ENCODE results near the gene ZNF282.

ZNF282 gene

DNA sequence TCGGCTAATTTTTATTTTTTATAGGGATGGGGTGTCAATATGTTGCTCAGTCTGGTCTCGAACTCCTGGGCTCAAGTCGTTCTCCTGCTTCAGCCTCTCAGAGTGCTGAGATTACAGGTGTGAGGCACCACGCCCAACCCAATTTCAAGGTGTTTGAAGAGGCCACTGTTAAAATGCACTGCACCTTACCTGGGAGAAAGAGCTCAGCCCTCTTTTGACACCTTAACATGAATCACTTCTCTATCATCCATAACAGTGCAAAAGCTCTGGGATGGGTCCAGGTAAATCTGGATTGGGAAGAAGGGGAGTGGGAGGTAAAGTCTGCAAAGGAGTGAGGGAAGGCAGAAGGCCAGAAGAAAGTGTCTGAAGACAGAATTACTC lies 557 bp upstream of the ZNF282 start:
- no peak for DNase-seq

DNA sequence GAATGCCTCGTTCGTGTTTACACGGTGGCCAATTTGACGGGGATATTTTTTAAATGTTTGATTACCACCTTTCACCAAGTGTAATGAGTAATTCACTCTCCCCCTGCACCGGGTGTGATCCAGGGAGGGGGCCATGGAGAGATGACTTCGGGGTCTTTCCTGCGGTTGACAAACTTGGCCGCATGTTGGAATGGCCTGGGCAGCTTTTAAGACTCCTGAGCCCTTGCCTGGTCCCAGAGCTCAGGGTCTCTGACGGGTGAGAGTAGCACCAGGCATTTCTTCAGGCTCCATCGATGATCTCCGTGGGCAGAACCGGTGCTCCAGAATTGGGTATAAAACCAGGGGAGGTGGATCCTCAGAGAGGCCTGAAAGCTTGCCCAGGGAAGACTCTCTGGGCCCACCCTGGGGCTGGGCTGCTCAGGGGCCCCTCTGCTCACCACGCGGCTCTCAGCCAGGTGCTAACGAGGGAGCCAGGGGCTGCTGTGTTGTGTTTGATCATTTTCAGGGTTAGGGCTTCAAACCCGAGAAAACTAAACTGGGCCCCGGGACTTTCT lies 882 bp downstream of the ZNF282 start:
- DNase-seq: no peak

DNA sequence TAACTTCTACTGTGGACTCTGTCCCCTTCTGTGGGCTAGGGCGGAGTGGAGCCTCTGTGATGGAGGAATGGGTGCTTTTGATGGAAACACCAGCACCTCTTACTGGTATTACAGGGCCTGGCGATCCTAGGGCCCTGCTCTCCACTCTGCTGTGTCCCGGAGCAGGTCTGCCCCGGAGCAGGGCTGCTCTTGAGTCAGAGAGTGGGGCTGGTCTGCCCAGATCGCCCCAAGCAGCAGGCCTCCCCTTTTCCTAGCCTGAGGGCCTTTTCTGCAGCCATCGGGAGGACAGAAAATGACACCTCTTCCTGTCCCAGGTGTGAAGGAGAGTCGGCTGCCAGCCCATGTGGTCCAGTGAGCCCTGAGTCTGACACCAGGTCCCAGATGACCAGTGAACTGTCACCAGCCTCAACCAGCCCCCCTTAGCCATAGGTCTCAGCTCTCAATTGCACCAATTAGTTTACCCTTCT lies 1.4 kb downstream of the ZNF282 start:
- DNase-seq: no peak

DNA sequence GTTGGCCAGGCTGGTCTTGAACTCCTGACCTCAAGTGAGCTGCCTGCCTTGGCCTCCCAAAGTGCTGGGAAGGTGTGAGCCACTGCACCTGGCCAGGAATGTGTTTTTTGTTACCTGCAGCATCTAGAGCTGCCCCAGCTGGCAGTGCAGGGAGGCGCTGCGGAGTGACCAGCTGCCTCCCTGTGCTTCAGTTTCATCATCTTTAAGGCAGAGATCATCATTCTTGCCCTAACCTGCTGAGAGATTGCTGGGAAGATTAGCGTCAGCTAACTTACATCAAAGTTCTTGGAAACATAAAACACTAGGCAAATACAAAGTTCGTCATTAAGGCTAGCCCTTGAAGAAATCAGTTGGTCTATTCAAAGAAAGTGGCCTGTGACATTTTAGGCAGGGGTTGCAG lies 2.3 kb downstream of the ZNF282 start:
- no peak for DNase-seq

DNA sequence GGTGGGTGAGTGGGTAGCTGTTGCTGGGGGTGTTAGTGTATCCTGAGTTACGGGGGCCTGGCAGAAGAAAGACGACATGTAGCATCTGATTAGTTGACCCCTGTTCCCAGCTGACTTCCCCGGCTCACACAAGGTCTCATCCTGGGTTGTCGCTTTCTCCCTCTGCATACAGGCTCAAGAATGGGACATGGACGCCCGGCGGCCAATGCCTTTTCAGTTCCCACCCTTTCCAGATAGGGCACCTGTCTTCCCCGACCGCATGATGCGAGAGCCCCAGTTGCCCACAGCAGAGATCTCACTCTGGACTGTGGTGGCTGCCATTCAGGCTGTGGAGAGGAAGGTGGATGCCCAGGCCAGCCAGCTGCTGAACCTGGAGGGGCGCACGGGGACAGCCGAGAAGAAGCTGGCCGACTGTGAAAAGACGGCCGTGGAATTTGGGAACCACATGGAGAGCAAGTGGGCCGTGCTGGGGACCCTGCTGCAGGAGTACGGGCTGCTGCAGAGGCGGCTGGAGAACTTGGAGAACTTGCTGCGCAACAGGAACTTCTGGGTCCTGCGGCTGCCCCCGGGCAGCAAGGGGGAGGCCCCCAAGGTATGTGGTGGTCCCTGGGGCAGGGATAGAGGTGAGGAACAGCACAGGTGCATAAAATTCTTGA lies 2.9 kb downstream of the ZNF282 start:
- no peak for DNase-seq

DNA sequence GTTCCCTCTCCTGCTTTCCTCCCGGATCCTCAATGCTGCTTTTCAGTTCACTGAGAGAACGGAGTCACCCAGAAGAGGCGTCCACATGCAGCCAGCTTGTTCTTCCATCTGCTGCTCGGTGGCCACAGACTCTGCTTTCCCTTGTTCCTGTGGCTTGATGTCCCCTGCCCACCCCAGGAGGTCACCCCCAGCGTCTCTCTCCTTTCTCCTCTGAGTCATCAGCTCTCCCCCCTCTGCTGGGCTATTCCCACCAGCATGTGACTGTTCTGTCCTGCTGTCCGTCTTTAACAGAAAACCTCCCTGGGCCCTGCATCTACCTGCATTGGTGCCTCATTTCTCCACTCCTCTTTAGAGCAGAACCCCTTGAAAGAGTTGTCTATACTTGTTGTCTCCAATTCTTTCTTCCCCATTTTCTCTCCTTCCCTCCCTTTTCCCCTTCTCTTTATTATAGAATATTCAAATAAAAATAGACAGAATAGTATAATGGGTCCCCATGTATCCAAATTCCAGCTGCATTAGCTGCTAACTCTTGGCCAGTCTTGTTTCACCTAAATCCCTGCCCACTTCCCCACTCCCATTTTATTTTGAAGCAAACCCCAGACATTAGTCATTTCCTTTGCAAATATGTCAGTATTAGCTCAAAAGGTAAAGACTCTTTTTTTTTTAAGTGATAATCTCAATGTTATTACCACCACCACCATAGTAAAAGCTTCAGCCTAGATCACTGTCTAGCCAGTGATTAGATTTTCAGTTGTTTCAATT lies 4.1 kb downstream of the ZNF282 start:
- no peak for DNase-seq

DNA sequence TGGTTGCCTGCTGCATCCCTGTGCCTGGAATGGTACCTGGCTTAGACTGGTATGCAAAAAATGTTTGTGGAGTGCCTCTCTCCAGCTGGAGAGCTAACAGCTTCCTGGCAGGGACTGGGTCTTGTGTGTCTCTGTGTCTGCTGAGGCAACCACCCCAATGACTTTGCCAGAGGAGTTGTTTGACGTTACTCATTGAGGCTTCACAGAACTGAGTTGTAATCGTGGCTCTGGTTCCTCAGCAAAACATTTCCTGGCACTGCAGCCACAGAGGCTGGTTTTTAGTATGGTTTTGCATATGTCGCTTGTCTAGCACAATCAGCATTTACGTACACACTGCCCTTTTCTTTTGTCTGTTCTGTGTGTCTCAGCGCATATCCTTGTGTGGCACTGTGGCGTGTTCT lies 7.5 kb downstream of the ZNF282 start:
- DNase-seq: no peak

DNA sequence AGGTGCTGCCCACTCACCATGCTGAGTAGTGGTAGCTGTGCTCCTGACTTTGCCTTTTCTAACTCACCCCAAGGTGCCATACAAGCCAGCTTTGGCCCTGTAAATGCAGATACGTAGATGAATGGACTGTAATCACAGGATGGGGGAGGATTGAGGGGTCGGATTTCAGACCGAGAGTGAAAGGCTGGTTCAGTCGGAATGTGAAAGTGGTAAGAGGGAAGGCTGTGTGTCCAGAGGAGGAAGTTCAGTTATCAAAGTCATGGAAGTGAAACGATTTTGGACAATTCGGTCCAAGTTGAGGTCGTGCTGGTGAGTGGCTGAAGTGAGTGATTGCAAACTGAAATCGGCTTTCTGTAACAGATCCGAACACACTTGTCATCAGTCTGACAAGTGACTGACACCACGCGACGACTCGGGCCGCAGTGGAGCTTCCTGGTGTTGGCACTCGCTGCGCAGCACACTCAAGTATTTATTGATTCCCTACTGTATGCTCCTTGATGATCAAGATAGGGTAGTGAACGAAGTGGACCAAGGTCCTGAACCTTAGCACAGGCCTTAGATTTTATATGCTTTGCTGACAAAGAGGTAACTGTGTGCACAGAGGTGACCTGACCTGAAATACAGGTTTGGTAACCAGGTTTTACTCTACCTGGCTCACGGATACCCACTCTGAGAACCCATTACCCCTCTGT lies 10.5 kb downstream of the ZNF282 start:
- no peak for DNase-seq

DNA sequence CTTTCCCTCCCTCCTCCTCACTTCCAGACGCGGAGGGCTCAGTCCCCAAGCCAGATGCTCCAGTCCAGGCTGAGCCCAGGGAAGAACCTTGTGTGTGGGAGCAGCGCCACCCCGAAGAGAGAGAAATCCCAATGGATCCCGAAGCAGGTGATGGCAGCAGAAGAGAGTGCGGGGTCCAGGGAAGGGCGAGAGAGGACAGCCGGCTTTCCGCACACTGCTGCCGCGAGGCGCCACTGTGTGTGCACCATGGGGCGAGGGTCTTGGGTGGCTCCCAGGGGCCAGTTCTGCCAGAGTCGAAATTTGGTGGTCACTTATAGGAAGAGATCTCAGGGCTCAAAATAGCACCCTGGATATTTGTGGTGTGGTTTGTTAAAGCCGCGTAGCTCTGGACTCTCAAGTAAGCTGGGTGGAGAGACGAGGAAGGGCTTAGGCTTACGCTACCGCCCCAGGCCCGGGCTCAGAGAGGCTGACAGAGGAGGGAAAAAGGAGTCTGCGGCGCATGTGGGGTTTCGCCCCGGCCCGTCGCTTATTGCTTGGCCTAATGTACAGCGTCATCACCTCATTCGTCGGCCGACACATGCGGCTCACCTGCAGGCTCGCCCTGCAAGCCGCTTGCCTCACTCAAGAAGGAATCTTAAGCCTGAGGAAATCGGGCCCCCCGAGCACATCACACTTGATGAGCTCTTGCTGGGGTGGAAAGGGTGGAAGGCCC lies 12.1 kb downstream of the ZNF282 start:
- DNase-seq: no peak

DNA sequence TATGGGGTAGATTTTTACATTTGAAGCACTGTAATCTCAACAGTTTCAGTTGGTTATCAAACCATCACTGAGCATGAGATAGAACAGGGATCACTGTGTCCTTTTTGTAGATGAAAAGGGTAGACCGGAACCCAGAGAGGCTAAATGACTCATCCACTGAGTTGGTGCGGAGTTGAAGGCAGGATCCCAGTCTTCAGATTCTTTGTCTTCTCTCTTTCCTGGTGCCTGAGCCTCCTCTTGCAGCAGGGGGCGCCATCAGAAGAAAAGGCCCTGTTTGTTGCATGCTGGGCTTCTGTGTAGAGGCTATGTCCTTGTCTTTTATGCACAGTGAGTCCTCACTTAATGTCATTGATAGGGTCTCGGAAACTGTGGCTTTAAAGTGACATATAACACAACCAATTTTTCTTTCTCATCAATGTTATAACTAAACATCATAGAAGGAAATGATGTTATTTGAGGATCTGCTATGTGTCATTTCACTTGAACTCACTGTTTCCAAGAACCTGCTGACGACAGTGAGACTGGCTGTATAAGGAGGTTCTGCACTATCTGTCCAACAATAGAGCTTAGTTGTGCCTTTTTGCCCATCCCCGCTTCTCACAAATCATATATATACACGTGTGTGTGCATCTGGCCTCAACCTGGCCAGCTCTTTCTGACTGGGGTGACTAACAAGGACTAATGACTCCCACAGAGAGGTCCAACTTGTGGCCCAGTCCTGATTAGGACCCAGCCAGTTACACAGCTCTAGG lies 14.3 kb downstream of the ZNF282 start:
- peak; percentile 33 for DNase-seq

DNA sequence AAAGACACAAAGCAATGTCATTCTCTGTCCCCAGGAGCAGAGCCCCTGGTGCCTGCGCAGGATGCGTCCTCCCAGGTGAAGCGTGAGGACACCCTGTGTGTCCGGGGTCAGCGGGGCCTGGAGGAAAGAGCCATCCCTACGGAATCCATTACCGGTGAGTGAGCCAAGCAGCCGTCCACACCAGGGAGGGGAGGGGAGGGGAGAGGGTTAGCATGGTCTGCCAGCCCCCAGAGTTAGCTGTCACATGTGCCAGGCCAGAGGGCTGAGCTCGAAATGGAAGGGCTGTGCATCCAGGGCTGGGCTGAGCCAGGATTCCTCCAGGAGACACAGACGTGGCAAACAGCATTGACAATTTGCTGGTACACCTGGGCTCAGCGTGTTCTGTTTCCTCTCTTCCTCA lies 15.2 kb downstream of the ZNF282 start:
- DNase-seq: no peak

DNA sequence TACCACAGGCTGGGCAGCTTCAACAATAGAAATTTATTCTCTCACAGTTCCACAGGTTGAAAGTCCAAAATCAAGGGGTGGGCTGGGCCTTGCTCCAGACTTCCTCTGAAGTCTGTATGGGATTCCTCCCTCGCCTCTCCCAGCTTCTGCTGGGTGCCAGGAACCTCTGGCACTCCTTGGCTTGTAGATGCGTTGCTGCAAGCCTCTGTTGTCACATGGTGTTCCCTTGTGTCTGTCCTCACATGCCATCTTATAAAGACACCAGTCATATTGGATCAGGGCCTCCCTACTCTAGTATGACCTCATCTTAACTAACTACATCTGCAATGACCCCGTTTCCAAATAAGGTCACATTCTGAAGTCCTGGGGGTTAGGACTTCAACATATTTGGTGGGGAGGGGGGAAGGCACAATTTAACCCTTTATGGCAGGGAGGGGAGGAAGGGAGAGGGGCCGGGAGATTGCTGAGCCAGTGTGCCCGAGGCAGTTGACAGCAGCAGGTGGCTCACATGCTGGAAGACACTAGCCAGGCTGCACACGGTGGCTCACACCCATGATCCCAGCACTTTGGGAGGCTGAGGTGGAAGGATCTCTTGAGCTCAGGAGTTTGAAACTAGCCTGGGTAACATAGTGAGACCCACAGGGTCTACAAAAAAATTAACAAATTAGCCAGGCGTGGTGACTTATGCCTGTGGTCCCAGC lies 18.8 kb downstream of the ZNF282 start:
- DNase-seq: no peak

DNA sequence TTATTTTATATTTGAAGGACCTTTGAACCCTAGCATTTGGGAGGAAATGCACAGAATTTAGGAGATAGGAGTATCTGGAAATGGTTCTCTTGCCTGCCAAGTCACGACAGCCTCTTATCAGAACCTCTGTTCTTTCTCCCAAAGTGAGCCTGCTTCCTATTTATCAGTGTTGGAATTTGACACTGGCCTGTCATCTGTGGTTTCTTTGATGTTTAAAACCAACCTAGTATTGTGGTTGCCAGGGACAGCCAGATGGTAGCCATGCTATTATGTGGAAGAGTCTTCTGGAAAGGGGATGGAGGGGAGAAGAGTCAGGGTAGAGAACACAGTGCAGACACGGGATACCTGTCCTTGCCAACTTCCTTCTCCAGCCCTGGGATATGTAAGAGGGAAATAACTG lies 21.1 kb downstream of the ZNF282 start:
- DNase-seq: no peak

DNA sequence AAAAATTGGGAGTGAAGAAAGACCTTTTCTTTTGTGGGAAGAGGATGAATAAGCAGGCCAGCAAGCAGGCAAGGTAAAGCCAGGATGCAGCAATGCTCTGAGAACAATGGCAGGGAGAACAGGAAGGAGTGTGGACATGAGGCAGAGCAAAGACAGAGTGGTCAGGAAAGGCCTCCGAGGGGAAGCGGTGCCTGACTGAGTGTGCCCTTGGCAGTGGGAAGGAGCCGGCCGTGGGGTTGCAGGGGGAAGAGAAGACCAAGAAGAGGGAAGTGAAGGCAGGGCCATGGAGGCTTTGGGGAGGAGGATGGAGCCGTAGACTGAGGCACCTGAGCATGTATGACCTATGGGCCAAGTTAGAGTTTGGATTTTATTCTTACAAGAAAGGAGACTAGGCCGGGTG lies 22.2 kb downstream of the ZNF282 start:
- no peak for DNase-seq

DNA sequence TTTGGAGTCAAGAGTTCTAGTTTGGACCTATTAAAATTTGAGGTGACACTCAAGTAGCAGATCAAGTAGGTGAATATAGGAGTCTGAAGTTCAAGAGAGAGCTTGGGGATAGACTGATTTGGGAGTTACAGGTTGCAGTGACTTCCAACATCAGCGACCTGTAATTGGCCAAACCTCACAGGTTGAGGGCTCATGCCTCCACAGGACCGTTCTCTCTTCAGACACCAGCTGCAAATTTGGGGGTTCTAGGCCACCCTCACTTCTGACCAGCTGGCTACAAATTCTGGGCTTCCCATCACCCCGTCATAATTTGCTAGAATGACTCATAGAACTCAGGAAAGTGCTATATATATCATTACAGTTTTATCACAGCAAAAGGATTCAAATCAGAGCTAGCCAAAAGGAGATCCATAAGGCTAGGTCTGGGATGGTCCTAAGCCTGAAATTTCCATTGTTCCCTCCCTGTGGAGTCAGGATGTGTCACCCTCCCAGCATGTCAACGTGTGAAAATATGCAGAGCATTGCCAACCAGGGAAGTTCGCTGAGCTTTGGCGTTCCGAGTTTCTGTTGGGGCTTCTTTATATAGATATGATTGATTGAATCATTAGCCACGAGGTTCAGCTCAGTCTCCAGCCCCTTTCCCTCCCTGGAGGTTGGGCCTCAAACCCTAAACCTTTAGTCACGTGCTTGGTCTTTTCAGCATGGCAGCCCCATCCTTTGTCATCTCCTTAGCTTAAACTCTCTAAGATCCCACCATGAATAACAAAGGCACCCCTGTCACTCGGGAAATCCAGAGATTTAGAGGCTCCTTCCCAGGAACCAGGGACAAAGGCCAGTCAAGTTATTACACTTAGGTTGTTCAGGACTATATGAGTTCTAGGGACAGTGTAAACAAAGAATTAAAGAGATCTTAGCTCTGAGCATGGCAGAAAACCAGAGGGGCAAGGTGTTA lies 23.4 kb downstream of the ZNF282 start:
- DNase-seq: no peak

DNA sequence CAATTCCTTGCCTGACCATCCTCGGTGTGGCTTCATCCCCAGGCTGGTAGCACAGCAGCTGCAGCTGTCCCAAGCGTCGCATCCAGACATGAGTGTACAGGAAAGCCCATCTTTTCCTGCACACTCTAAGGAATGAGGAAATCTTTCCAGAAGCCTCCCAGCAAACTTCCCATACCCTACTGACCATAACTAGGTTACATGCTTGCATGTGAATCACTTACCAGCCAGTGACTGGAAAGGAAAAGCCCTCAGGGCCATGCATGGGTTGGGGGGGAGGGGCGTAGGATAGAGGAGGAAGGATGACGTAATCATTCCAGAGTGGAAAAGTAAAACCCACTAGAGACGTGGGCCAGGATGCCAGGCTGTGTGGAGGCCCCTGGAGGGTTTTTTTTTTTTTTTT lies 25.2 kb downstream of the ZNF282 start:
- no peak for DNase-seq

DNA sequence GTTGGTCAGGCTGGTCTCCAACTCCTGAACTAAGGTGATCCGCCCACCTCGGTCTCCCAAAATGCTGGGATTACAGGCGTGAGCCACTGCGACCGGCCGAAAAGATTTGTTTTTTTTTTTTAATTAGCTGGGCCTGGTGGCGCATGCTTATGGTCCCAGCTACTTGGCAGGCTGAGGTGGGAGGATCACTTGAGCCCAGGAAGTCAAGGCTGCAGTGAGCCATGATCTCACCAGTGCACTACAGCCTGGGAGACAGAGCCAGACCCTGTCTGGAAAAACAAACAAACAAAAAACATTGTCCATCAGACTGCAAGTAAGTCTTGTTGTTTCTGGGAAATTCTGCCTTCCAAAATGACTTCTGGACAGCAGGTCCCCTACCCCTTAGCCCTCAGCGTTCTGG lies 27.8 kb downstream of the ZNF282 start:
- DNase-seq: no peak

DNA sequence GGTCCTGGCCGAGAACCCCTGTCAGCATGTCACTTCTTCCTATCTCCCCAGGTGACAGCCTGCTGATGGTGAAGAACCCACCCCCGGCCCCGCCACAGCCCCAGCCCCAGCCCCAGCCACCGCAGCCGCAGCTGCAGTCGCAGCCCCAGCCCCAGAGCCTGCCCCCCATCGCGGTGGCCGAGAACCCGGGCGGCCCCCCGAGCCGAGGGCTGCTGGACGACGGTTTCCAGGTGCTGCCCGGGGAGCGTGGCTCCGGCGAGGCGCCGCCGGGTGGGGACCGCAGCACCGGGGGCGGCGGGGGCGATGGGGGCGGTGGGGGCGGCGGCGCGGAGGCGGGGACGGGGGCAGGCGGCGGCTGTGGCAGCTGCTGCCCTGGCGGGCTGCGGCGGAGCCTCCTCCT lies 28.4 kb downstream of the ZNF282 start:
- no peak for DNase-seq

DNA sequence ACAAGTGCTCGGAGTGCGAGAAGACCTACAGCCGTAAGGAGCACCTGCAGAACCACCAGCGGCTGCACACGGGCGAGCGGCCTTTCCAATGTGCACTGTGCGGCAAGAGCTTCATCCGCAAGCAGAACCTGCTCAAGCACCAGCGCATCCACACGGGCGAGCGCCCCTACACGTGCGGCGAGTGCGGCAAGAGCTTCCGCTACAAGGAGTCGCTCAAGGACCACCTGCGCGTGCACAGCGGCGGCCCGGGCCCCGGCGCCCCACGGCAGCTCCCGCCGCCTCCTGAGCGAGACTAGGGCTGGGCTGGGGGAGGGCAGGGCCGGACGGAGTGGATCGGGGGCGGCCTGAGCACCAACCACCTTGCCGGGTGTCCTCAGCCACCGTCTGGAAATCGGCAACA lies 29.0 kb downstream of the ZNF282 start:
- DNase-seq: no peak

DNA sequence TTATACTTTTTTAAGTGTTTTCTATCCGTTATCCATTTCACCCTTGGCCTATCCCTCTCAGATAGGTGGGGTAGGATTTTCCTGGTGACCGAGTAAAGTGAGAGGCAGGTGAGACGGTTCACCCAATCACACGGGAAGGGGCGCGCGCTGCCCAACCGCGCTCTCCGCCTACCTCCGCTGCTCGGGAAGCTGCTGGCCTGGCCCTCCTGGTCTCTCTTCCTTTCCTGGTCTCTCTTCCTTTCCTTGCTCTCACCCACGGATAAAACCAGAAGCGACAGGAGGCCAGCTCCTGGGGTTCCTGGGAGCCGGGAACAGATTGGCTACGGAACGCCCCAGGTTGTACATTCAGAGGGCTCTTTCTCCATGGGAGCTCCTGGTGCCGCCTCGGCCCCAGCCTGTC lies 29.8 kb downstream of the ZNF282 start:
- DNase-seq: no peak

DNA sequence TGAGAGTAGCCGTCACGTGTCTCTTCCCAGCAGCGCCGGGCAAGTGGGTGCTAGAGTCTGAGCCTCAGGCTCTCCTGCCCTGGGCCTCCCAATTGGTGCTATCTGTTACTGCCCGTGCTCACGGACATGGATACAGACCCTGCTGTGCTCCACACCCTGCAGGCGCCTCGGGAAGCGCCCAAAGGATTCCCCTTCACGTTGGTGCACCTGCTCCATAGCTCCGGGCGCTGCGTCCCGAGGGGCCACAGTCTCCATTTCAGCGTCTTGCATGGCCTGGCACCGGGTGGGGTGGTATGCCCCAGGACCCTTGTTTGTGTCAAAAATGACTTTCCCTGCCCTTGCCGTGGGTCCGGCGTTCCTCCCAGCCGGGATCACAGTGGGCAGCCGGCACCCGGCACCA lies 30.3 kb downstream of the ZNF282 start:
- no peak for DNase-seq
